HG03432 (cell line): Measurements from ENCODE around the gene CDK10.
"Not testable (repeated sequence)": the region's sequence is repeated elsewhere in the genome, so short reads cannot be mapped to it uniquely, and the experiment has no call there.

Source experiments
- ATAC-seq: cut with Tn5 transposase; IDR thresholded peaks from one replicate; pipeline ENCODE4 v1.9.1; 2021; ENCODE audit warnings: mild to moderate bottlenecking, moderate library complexity; ENCODE audit not compliant: unreplicated experiment

Gene CDK10

DNA sequence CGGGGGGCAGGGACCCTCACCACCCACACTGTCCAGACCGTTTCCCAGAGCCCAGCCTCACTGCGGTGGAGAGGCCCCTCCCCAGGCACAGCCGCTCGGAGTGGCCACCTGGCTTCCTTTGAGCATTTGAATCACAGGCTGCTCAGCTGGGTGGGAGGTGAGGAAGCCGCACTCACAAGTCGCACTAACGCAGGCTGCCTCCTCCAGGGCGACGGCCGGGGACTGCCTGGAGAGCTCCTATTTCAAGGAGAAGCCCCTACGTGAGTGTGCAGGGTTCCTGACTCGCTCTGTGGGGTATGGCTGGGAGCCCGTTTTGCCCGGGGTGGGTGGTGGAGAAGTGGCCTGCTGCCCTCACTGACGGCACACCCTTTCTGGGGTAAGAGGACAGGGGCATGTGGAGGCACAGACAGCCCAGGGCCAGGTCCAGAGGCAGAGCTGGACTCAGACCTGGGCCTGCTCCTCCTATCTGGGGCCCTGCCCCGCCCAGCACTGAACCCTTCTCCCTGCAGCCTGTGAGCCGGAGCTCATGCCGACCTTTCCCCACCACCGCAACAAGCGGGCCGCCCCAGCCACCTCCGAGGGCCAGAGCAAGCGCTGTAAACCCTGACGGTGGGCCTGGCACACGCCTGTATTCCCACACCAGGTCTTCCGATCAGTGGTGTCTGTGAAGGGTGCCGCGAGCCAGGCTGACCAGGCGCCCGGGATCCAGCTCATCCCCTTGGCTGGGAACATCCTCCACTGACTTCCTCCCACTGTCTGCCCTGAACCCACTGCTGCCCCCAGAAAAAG lies 8.8 kb downstream of the CDK10 start:
- ATAC-seq: no peak

DNA sequence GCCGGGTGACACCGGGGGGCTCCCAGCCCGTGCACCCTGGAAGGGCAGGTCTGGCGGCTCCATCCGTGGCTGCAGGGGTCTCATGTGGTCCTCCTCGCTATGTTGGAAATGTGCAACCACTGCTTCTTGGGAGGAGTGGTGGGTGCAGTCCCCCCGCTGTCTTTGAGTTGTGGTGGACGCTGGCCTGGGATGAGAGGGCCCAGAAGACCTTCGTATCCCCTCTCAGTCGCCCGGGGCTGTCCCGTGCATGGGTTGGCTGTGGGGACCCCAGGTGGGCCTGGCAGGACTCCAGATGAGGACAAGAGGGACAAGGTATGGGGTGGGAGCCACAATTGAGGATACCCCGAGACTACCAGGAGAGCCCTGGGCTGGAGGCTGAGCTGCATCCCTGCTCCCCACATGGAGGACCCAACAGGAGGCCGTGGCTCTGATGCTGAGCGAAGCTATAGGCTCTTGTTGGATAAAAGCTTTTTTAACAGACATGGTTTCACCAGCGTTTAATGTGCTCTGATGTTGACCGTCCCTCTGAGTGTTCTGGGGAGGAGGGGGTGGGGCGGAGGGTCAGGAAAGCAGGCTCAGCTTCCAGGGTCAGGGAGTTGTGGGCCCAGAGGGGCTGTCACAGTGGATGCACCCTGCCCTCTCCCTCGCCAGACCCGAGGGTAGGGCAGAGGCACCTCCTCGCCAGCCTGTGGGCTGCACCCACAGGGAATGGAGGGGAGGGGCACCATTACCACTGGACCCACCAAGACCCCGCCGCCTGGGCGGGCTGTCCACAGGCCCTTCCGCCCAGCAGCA lies 9.6 kb downstream of the CDK10 start:
- ATAC-seq: no peak

DNA sequence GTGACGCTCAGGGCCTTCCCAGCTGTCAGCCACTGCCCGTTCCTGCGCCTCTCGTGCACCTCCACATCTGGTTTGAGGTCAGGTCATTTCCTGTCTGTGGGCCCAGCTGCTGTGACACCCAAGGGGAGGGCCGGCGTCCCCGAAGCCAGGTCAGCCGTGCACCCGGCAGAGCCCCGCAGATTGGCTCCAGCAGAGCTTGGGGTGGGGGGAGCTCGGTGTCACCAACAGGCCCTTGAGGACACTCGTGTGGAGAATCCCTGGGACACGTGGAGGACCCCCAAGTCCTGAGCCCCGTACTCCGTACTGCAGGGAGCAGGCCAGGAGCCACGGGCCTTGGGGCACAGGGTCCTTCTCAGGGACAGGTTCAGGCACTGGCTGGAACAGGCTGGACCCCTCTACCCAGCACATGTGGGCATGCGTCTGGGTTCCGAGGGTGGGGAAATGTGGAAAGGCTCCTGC lies 10.2 kb downstream of the CDK10 start:
- ATAC-seq: no peak

DNA sequence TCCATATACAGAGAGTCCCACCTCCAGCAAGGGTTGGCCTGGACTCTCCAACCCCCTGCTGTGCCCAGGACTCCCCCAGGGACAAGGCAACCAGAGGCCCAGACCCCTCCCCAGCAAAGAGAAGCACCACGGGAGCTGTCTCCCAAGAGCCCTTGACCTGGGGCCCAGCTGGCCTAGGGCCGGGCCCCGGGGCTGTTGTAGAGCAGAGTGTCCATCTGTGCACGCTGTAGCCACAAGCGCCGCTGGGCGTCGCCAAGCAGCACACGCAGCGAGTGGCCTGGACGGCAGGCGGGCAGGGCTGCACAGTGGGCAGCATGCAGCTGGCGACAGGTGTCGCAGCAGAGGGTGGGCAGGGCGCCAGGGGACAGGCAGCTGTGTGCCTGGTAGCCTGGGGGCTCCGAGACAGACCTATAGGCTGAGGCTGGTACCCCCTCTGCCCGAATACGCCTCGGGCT lies 10.7 kb downstream of the CDK10 start:
- ATAC-seq: no peak

DNA sequence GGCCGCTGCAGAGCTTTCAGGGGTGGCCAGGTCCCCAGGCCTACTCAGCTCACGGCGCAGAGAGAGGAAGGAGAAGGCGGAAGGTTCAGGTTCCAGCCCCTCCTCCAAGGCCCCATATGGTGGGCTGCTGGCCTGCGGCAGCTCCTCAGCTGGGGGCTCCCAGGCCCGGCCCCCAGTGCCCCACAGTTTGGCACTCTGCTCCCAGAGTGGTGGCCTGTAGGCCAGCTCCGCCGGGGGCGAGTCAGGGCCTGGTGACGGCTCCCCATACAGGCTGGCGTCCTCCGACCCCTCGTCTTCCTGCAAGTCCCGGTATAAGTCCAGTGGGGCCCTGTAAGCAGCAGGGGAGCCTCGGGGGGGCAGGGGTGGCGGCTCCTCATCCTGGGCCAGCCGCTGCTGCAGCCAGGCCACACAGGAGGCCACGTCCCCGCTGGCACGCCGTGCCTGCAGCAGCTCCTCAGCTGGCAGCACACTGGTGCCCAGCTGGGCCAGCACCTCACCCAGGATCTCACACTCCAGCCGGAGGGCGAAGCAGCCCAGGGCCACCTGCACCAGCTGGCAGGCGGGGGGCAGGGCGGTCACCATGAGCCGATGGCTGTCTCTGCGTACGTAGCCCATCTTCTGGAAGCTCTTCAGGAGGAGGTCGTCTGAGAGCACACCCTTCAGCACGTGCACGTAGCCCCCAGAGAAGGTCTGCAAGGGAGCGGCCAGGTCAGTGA lies 11.3 kb downstream of the CDK10 start:
- ATAC-seq: no peak

DNA sequence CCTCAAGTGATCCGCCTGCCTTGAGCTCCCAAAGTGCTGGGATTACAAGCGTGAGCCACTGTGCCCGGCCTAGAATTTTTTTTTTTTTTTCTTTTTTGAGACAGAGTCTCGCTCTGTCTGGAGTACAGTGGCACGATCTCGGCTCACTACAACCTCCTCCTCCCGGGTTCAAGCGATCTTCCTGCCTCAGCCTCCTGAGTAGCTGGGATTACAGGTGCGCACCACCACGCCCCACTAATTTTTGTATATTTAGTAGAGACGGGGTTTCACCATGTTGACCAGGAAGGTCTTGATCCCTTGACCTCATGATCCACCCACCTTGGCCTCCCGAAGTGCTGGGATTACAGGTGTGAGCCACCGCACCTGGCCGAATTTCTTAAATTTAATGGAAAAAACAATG lies 12.2 kb downstream of the CDK10 start:
- ATAC-seq: not testable (repeated sequence)

DNA sequence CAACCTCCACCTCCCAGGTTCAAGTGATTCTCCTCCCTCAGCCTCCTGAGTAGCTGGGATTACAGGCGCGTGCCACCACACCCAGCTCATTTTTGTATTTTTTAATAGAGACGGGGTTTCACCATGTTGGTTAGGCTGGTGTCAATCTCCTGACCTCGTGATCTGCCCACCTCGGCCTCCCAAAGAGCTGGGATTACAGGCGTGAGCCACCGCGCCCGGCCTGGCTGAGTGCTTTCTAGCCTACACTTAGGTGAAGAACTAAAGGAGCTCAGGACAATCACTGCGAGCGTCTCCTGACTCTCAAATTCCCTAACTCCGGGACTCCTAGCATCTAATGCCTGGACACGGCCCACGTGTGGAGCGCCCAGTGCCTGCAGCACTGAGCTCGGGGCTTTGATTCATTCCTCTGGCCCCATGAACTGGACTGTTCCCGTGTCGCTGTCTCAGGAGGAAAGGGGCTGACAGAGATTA lies 13.2 kb downstream of the CDK10 start:
- not testable (repeated sequence) for ATAC-seq

DNA sequence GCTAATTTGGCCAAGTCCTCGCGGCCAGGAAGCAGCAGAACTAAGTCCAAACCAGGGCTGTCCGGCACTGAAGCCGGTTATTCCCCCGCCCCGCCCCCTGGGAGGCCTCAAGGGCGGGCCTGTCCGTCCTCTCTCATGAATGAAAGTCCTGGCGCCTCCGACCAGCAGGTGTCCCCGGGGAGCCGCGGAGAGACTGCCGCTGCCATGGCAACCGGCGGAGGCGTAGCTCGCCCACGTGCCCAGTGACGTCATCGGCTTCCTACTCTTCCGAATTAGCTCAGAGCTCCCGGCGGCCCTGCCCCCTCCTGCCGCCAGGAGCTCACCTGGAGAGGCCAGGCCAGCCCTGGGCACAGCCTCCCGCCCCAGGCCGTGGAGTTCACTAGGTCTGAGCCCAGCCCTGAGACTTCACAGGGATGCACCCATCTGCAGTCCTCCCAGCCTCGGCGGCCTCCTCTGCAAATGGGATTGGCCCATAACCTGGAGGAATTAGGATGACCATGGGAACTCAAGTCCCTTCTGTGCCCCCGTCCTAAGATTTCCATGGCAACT lies 13.7 kb downstream of the CDK10 start:
- peak; percentile 44 for ATAC-seq

DNA sequence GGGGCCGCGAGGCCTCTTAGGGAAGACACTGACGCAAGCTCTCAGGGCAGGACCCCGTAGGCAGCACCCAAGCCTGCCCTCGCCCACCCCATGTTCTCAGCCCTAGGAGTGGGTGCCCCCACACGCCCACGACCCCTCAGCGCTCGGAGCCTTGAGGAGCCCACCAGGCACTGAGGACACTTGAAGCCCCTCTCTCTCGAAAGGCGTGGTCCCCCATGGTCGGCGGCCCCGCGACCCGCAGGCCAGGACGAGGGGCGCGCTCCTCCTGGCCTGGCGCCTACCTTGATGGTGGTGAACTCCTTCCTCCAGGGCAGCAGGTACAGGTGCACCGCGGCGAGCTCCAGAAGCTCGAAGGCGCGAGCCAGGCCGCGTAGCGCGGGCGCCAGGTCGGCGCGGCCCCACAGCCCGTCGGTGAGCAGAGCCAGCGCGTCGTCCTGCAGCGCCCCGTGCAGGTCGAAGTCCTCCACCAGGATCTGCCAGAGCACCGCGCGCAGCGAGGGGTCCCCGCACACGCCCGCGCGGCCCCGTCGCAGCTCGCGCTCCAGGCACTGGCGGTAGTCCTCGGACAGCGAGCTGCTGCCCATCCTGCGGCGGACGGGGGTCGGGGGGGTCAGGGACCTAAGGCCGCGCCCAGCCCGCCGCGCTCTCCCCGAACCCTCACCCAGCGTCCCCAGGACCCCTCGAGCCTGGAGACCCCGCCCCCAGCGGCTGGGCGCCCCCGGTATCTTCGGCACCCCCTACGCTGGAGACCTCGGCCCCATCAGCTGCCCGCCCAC lies 14.3 kb downstream of the CDK10 start:
- peak; percentile 18 for ATAC-seq

DNA sequence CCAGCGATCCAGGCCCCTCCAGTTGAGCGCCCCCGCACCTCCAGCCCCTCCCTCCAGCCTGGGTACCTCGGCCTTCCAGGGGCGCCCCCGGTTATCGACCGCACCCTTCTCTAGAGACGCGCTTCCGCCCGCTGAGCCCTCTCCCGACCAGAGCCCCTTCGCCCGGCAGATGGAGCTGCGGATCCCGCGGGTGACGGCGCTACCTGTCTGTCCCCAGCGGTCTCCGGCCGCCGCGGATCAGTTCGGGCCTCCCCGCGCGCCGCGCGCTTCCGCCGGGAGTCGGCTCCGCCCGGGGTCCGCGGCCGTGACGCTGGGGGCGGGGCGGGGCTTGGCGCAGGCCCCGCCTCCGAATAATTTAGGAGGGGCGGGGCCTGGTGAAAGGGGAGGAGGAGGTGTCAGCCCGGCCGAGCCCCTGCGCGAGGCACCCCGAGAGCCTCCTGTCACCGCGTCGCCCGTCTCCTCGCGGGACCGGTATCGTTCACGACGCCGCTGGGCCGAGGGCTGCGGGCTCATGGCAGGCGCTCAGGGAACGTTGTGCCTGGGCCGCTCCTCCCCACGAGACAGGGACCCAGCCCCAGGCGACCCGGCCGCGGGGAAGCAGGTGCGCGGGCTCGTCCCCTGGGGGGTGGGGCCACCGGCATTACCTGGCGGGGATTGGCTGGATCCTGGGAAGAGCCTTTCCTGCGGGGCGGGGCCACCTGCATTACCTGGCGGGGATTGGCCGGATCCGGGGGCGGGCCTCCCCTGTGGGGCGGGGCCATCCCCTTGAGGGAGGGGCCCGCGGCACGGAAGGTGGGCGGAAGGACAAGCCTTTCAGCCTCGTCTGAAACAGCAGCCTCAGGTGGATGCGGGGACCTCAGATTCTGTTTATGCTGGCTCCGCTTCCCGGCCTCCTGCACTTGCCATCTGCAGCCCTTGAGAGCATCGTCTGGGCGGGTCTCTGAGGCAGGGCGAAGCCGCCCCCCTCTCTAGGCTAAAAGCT lies 15.2 kb downstream of the CDK10 start, which contains the start of gene SPATA2L:
Gene SPATA2L, minus strand, starts transcription at position 281 of the 982 bp plus-strand sequence. CDS start 473 bp downstream, outside the sequence.
- peak; percentile 62 for ATAC-seq

DNA sequence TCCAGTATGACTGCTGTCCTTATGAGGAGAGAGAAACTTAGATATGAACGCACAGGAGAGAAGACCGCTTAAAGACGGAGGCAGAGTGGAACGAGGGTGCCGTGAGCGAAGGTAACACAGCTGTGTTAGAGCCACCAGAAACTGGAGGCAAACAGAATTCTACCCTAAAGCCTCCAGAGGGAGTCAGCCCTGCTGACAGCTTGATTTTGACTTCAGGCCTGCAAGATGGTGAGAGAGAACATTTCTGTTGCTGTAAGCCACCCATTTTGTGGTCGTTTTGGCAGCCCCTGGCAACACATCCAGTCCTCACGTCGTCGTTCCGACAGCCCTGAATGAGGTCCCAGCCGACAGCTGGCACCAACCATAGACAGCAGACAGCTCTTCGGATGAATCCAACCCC lies 17.8 kb downstream of the CDK10 start:
- ATAC-seq: no peak

DNA sequence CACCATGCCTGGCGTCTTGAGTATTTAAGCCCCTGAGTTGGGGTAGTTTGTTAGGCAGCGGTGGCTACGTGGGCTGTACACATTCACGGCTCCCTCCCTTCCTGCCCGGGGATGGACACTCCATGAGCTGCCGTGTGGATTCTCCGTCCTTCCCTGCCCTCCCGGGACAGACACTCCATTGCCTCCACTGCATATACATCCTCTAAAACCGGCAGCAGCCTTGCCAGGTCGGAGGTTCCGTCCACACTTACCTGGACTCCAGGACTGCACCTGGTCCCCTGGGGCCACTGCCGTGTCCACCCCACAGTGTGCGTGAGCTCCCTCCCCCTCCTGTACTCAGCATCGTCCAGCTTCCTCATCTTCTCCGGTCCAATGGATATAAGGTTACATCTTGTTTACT lies 18.5 kb downstream of the CDK10 start:
- ATAC-seq: no peak

DNA sequence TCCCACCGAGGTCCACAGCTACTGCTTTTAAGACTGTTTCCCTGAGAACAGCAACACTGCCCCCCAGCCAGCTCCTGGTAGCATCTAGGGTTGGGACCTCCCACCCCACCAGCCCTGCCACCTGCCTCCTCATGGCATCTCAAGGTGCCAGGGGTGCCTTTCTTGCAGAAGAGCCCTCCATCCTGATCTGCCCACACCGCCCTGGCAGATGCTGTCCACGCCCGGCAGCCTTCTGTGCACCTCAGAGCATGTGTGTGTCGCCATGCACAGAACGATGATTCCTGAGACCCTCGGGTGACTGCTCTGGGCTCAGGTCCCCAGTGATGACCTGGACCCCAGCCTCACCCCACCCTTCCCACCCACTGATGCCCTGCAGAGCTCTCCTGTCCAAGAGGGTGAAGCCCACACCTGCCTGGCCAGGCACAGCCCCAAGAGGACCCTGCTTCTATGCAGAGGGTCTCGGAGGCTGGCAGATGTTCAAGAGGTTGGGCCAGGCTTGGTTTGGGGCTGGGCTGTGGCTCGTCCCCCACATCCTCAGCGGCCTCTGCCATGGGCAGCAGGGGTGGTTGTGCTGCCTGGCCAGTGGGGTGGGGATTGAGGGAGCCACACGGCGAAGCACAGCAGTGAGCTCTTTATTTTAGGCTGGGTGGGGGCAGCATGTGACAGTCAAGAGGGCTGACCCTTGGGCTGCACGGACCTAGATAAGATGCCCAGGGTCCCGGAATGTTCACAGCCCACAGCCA lies 20.2 kb downstream of the CDK10 start:
- no peak for ATAC-seq

DNA sequence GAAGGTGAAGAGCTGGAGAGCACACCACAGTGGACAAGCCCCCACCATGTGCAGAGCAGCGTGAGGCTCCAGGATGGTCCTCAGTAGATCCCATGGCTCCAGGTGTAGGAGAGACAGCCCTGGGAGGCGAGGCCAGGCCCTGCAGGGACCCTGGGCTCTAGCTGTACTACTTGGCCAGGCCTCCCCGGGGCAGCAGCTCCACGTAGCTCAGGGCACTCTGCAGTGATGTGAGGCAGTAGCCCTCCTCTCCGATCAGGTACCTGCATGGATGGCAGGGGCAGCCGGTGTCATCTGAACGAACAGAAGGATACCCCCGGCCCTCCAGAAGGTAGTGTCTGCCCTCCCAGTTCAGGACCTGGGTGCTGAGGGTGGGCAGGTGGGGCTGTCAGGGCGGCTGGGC lies 21.2 kb downstream of the CDK10 start:
- ATAC-seq: no peak

DNA sequence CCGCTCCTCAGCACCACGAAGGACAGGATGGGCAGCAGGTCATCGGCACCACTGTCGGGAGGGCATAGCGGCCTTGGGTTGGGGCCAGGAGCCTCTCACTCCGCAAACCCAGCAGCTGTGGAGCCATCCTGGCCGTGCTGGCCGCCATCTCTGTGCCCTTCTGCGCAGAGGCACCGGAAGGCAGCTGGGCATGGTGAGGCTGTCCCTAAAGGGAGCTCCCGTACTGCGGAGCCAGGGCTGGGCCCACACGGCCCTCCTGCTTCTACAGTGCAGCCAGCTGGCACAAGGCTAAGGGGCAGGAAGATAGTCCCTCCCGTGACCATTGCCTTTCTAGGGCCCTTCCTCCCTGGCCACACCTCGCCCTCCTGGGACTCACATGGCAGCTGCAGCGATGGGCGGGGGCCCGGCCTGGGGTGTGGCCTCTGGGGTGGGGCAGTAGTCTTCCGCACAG lies 22.0 kb downstream of the CDK10 start:
- no peak for ATAC-seq

DNA sequence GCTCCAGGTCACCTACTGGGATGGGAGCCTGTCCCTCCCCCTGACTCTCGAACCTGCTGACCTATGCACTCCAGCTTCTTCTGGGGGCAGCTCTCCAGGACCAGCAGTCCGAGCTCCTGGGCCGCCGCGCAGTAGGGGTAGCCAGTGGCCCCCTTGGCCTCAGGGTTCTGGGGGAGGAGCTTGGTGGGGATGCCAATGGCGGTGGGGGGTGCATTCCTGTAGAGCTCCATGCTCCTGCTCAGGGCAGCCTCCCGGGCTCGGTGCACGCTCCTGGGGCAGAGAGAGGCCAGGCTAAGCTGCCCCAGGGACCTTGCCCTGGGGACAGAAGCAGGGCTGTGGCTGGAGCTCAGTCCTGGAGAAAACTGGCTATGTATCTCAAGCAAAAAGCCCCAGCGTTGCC lies 22.7 kb downstream of the CDK10 start:
- no peak for ATAC-seq

DNA sequence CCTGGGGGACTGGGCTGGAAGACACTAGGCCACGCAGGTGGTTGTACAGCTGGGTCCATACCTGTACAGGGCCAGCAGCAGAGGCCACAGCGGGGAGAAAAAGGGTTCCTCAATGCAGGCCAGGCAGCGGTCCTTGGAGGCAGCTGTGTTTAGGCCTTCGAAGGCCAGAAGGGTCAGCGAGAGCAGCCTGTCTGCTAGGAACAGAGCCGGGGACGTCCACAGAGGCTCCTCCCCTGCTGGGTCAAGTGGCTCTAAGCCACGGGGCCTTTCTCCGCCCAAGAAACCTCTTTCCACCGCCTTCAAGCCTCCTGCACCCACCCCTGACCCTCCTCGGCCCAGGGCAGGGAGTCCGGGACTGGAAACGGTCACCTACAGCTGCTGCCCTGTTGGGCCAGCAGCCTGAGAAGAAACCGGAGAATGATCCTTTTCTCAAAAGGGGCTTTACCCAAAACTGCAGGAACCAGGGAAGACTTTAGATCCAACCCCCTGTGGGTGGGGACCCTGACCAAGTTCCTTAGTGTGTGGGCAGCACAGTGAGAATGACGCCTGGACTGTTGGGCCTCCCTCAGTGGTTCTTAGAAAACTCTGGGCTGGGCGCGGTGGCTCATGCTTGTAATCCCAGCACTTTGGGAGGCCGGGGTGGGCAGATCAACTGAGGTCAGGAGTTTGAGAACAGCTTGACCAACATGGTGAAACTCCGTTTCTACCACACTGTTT lies 23.4 kb downstream of the CDK10 start:
- no peak for ATAC-seq
